ENCODE results near the gene GYS1.

Gene GYS1

DNA sequence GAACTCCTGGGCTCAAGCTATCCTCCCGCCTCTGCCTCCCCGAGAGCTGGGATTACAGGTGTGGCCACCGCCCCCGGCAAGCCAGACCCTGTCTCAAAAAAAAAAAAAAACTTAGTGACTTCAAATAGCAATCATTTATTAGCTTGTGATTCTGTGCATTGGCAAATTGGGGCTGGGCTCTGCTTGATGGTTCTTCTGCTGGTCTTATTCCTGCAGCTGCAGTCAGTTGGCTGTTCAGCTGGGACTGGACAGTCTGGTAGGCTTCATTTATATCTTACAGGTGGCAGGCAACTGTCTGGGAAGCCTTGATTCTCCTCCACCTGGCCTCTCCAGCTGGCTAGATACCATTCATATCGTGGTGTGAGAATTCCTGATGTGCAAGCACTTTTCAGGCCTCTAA lies 52.2 kb downstream of the GYS1 start:
- H3K36me3 ChIP-seq (ENCODE audit: control insufficient read depth, insufficient read depth, low read length) = no peaks in the 10 kb centered on the region
- H3K79me2 ChIP-seq = no peaks in the 10 kb centered on the region
- TF ChIP-seq, protein P1, sequence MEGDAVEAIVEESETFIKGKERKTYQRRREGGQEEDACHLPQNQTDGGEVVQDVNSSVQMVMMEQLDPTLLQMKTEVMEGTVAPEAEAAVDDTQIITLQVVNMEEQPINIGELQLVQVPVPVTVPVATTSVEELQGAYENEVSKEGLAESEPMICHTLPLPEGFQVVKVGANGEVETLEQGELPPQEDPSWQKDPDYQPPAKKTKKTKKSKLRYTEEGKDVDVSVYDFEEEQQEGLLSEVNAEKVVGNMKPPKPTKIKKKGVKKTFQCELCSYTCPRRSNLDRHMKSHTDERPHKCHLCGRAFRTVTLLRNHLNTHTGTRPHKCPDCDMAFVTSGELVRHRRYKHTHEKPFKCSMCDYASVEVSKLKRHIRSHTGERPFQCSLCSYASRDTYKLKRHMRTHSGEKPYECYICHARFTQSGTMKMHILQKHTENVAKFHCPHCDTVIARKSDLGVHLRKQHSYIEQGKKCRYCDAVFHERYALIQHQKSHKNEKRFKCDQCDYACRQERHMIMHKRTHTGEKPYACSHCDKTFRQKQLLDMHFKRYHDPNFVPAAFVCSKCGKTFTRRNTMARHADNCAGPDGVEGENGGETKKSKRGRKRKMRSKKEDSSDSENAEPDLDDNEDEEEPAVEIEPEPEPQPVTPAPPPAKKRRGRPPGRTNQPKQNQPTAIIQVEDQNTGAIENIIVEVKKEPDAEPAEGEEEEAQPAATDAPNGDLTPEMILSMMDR (IDR thresholded peaks at IDR 0.05) = no peak
- no peak overlapping the region for H2AFZ ChIP-seq
- H3K9ac ChIP-seq = no peak overlapping the region
- no peaks in the 10 kb centered on the region for H3K4me1 ChIP-seq
- no peaks in the 10 kb centered on the region for H3K9me3 ChIP-seq (ENCODE audit: control insufficient read depth, low read length)
- no peak overlapping the region for H3K4me3 ChIP-seq (ENCODE audit: low read depth, low read length)
- H3K4me2 ChIP-seq (ENCODE audit: low read length) = no peak overlapping the region
- no peak overlapping the region for H3K27ac ChIP-seq
- no peaks in the 10 kb centered on the region for H3K27me3 ChIP-seq (ENCODE audit: control insufficient read depth, insufficient read depth, low read length)

GRCh38 chr19:48938256-48938655 lies 54.9 kb downstream of the GYS1 start:
- H3K79me2 ChIP-seq = no peaks in the 10 kb centered on the region
- no peak overlapping the region for H3K9ac ChIP-seq
- H3K9me3 ChIP-seq (ENCODE audit: control insufficient read depth, low read length) = no peaks in the 10 kb centered on the region
- H3K4me3 ChIP-seq (ENCODE audit: low read depth, low read length) = no peak overlapping the region
- no peaks in the 10 kb centered on the region for H3K4me1 ChIP-seq
- no peaks in the 10 kb centered on the region for H3K27me3 ChIP-seq (ENCODE audit: control insufficient read depth, insufficient read depth, low read length)
- no peaks in the 10 kb centered on the region for H3K36me3 ChIP-seq (ENCODE audit: control insufficient read depth, insufficient read depth, low read length)
- H2AFZ ChIP-seq = no peak overlapping the region
- H3K27ac ChIP-seq = no peak overlapping the region
- TF ChIP-seq, protein P1 (IDR thresholded peaks at IDR 0.05) = no peak
- H3K4me2 ChIP-seq (ENCODE audit: low read length) = no peak overlapping the region

DNA sequence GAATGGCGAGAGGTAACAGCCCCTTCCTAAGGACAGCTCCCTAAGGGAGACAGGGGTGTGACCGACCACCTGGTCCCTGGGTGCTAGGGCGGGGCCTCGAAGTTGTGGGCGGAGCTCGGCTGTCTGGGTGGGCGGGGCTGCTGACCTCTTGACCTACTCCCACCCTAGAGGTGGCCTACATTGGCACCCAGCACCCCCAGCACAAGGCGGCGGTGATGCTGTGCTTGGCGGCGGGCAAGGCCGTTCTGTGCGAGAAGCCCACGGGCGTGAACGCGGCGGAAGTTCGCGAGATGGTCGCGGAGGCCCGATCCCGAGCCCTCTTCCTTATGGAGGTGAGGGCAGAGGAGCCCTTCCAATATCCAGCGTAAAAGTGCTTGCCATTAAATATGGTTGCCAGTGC lies 57.2 kb downstream of the GYS1 start:
- Histone ChIP-seq H3K9ac (no peak overlapping the region), H3K9me3 (ENCODE audit: control insufficient read depth, low read length) (no peaks in the 10 kb centered on the region), H3K4me1 (no peaks in the 10 kb centered on the region), H3K4me3 (ENCODE audit: low read depth, low read length) (no peak overlapping the region), H3K27ac (no peak overlapping the region), H3K36me3 (ENCODE audit: control insufficient read depth, insufficient read depth, low read length) (no peaks in the 10 kb centered on the region), H3K79me2 (no peaks in the 10 kb centered on the region), H2AFZ (no peak overlapping the region), H3K27me3 (ENCODE audit: control insufficient read depth, insufficient read depth, low read length) (no peaks in the 10 kb centered on the region), H3K4me2 (ENCODE audit: low read length) (no peak overlapping the region)
- TF ChIP-seq, protein P1 (IDR thresholded peaks at IDR 0.05) = no peak

- no peak overlapping the region for H3K9ac ChIP-seq
- H3K36me3 ChIP-seq (ENCODE audit: control insufficient read depth, insufficient read depth, low read length) = no peaks in the 10 kb centered on the region
- no peak overlapping the region for H2AFZ ChIP-seq
- no peak overlapping the region for H3K4me3 ChIP-seq (ENCODE audit: low read depth, low read length)
- H3K9me3 ChIP-seq (ENCODE audit: control insufficient read depth, low read length) = no peaks in the 10 kb centered on the region
- no peak overlapping the region for H3K27ac ChIP-seq
- no peaks in the 10 kb centered on the region for H3K4me1 ChIP-seq
- H3K4me2 ChIP-seq (ENCODE audit: low read length) = no peak overlapping the region
- H3K27me3 ChIP-seq (ENCODE audit: control insufficient read depth, insufficient read depth, low read length) = no peaks in the 10 kb centered on the region
- TF ChIP-seq, protein P1 (IDR thresholded peaks at IDR 0.05) = no peak
- no peaks in the 10 kb centered on the region for H3K79me2 ChIP-seq
Measured at GRCh38 chr19:48934837-48935236, 58.3 kb downstream of the GYS1 start.

GRCh38 chr19:48933382-48933932 lies 59.7 kb downstream of the GYS1 start, which contains the start of gene DHDH:
Gene DHDH (plus strand): TSS chr19:48933699. CDS start chr19:48933722, 23 bp downstream.
- Histone ChIP-seq H3K27ac (peak within 1 kb of the TSS; percentile 67), H2AFZ (peak within 1 kb of the TSS; percentile 91), H3K4me3 (ENCODE audit: low read depth, low read length) (peak within 1 kb of the TSS; percentile 46), H3K79me2 (no peaks in the 10 kb centered on the region), H3K36me3 (ENCODE audit: control insufficient read depth, insufficient read depth, low read length) (no peaks in the 10 kb centered on the region), H3K4me1 (no peaks in the 10 kb centered on the region), H3K27me3 (ENCODE audit: control insufficient read depth, insufficient read depth, low read length) (no peaks in the 10 kb centered on the region), H3K9ac (no peak within 1 kb of the TSS), H3K9me3 (ENCODE audit: control insufficient read depth, low read length) (no peaks in the 10 kb centered on the region), H3K4me2 (ENCODE audit: low read length) (peak within 1 kb of the TSS; percentile 93)
- TF ChIP-seq, protein P1 (IDR thresholded peaks at IDR 0.05) = no peak

Measured in parathyroid adenoma (tissue), 2 donors.